Bronchial epithelial cell (primary cell): Measurements from ENCODE around the gene ORMDL2. TPM values are rescaled to one million over a fixed set of nuclear protein-coding genes. Genes with fewer than 3 reads are reported as not detected.

ENCODE experiments used
- DNase-seq: peaks from one replicate; pipeline ENCODE4 v3.0.0-alpha.2; 2010; ENCODE audit warnings: low read depth
- FAIRE-seq: peaks from 2 replicates; lab custom pipeline; 2011; peaks lifted over from hg19 to GRCh38; lab: Jason Lieb, UNC
- H3K27me3 ChIP-seq: 2 replicates; pipeline ENCODE4 v1.5.1; 2011; ENCODE audit warnings: low read length; ENCODE audit not compliant: control insufficient read depth, insufficient read depth
- H3K36me3 ChIP-seq: 2 replicates; pipeline ENCODE4 v1.5.1; 2011; ENCODE audit warnings: low read length; ENCODE audit not compliant: control insufficient read depth, insufficient read depth
- H3K4me3 ChIP-seq: 2 replicates; pipeline ENCODE4 v1.5.1; 2011; ENCODE audit warnings: mild to moderate bottlenecking, low read depth, low read length, control low read depth
- total RNA-seq: library from RNA; depleted of rRNA; stranded (reverse); fragments of >200 nt; gene quantifications from 2 replicates; pipeline ENCODE4 v1.2.1, GENCODE V29; 2014
- TF ChIP-seq, protein P1 (sequence below): IDR thresholded peaks from 2 replicates; pipeline ENCODE4 v1.5.1; 2011; ENCODE audit warnings: mild to moderate bottlenecking, moderate library complexity, low read length, control low read depth, inconsistent platforms; ENCODE audit not compliant: insufficient read depth, severe bottlenecking

Gene ORMDL2
- total RNA-seq, 1 donor from 2014 or later, result 46.1 TPM

- H3K36me3 ChIP-seq, result peaks cover 19% of the 10 kb centered on the region
Measured at GRCh38 chr12:55820679-55821078, 2.8 kb downstream of the ORMDL2 start.

DNA sequence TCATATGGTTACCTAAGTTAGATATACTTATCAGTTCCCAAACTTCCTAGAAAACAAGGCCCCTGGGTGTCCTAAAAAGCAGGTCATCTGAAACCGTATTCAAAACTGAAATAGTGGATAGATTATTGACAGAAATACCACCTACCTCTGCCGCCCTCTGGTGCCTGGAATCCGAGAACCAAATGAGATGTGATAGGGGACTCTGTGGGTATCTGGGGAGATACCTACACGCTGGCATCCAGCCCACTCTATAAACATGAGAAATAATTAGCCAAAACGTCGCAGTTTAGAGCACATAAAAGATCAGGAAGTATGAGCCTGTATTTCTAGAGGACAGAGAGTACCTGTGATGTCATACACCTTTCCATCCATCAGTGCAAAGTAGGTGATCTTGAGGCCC is 4.4 kb downstream of the ORMDL2 start:
- H3K27me3 ChIP-seq, result no peaks in the 10 kb centered on the region
- DNase-seq (peak; percentile 28), FAIRE-seq (no peak)
- H3K36me3 ChIP-seq, result peaks cover 20% of the 10 kb centered on the region
- no peak overlapping the region for H3K4me3 ChIP-seq
- TF ChIP-seq, protein P1, sequence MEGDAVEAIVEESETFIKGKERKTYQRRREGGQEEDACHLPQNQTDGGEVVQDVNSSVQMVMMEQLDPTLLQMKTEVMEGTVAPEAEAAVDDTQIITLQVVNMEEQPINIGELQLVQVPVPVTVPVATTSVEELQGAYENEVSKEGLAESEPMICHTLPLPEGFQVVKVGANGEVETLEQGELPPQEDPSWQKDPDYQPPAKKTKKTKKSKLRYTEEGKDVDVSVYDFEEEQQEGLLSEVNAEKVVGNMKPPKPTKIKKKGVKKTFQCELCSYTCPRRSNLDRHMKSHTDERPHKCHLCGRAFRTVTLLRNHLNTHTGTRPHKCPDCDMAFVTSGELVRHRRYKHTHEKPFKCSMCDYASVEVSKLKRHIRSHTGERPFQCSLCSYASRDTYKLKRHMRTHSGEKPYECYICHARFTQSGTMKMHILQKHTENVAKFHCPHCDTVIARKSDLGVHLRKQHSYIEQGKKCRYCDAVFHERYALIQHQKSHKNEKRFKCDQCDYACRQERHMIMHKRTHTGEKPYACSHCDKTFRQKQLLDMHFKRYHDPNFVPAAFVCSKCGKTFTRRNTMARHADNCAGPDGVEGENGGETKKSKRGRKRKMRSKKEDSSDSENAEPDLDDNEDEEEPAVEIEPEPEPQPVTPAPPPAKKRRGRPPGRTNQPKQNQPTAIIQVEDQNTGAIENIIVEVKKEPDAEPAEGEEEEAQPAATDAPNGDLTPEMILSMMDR, result peak; percentile 48

More at GRCh38 chr12:55820679-55821078, 2.8 kb downstream of the ORMDL2 start:
- no peak for DNase-seq
- Histone ChIP-seq H3K4me3 (no peak overlapping the region), H3K27me3 (no peaks in the 10 kb centered on the region)
- no peak for FAIRE-seq
- TF ChIP-seq, protein P1, result peak; percentile 14

DNA sequence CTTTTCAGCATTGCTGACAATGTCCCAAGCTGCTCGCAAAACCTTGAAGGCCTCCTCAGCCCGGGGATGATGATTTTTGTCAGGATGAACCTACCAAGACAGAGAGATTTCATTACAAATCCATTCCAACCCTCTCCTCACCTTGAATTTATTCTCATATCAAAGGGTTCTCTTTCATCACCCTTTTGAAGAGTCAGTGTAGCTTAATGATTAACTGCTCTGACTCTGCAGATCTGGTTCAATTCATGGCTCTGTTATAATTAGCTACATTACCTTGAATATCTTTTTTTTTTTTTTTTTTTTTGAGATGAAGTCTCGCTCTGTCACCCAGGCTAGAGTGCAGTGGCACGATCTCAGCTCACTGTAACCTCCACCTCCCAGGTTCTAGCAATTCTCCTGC is 5.6 kb downstream of the ORMDL2 start:
- DNase-seq (no peak), FAIRE-seq (no peak)
- TF ChIP-seq, protein P1, result no peak
- Histone ChIP-seq H3K36me3 (peaks cover 20% of the 10 kb centered on the region), H3K27me3 (no peaks in the 10 kb centered on the region), H3K4me3 (no peak overlapping the region)

GRCh38 chr12:55824726-55825125 is 6.9 kb downstream of the ORMDL2 start:
- FAIRE-seq (no peak), DNase-seq (no peak)
- TF ChIP-seq, protein P1, result no peak

GRCh38 chr12:55827806-55828205 is 10.0 kb downstream of the ORMDL2 start:
- FAIRE-seq (no peak), DNase-seq (no peak)
- Histone ChIP-seq H3K27me3 (no peaks in the 10 kb centered on the region), H3K36me3 (peaks cover 1% of the 10 kb centered on the region), H3K4me3 (no peak overlapping the region)
- TF ChIP-seq, protein P1, result no peak

More at GRCh38 chr12:55824726-55825125, 6.9 kb downstream of the ORMDL2 start:
- Histone ChIP-seq H3K4me3 (no peak overlapping the region), H3K27me3 (no peaks in the 10 kb centered on the region), H3K36me3 (peaks cover 16% of the 10 kb centered on the region)

DNA sequence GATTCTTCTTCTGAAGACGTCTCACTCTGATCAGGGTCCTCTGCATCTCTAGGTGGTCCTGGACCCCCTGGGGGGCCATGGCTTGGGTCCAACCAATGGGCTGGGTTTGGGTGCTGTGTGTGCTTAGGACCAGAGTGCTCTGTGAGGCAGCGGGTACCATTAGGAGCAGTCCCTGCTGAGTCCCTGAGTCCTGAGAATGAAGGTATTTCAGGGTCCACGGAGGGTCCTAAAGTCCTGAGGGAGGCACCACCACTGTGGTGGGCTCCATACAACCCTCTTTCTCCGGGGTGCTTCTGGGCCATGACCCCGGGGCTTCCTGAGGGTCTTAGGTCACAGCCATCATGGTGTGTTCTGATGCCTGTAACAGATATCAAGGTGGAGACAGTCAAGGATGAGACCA is 10.5 kb downstream of the ORMDL2 start:
- Histone ChIP-seq H3K27me3 (no peaks in the 10 kb centered on the region), H3K36me3 (peaks cover 1% of the 10 kb centered on the region), H3K4me3 (no peak overlapping the region)
- TF ChIP-seq, protein P1, result no peak
- no peak for DNase-seq
- FAIRE-seq, result no peak
